B cell (primary cell): ENCODE data around the gene TNNI3K. TPM values are rescaled to one million over a fixed set of nuclear protein-coding genes. Genes with fewer than 3 reads are reported as not detected.

Experiments used
- ATAC-seq: fragments of 200-7000 bp; cut with Tn5 transposase; one replicate; pipeline ENCODE4 v1.10.0; 2021; ENCODE audit warnings: low read depth, mild to moderate bottlenecking, moderate number of reproducible peaks, moderate library complexity
- CTCF ChIA-PET: fragments of 350-600 bp; sonication (Branson Sonifier 250); formaldehyde crosslinking; loops from one replicate; lab custom pipeline; 2021; ENCODE audit warnings: antibody characterized with exemption, inconsistent platforms; lab: Charles Lee
- POLR2A ChIA-PET: fragments of 350-600 bp; sonication (Branson Sonifier 250); formaldehyde crosslinking; loops from one replicate; lab custom pipeline; 2021; ENCODE audit warnings: antibody characterized with exemption; lab: Charles Lee
- DNase-seq: peaks from one replicate; pipeline ENCODE4 v3.0.0; 2013
- H2AFZ ChIP-seq: 2 replicates; pipeline ENCODE4 v1.6.1; 2012; ENCODE audit warnings: mild to moderate bottlenecking, low read depth, low read length; ENCODE audit not compliant: insufficient read depth, poor library complexity, severe bottlenecking
- H3K27ac ChIP-seq, 2 donors: 1 replicate in 1 of 2; 2 replicates in 1 of 2; pipeline ENCODE4 v1.5.1; 2012 to 2013; ENCODE audit warnings: low read length in 2 of 2, mild to moderate bottlenecking in 2 of 2, moderate library complexity in 1 of 2
- H3K27me3 ChIP-seq, 4 experiments: fragments of 200-600 bp in 1 of 4; sonication (generic) in 1 of 4; replicated peaks in 1 of 4; 1 replicate in 2 of 4; 2 replicates in 2 of 4; pipeline versions ENCODE4 v1.6.1 to v1.7.0; 2013 to 2016; ENCODE audit warnings: low read length in 3 of 4, mild to moderate bottlenecking in 2 of 4, mixed read lengths in 1 of 4, moderate library complexity in 1 of 4; ENCODE audit not compliant: insufficient read depth in 4 of 4, control insufficient read depth in 3 of 4; ENCODE audit errors: control extremely low read depth in 1 of 4
- H3K36me3 ChIP-seq, 2 experiments: replicated peaks in 1 of 2; 1 replicate in 1 of 2; 2 replicates in 1 of 2; pipeline versions ENCODE4 v1.6.1 to v1.7.1; 2013; ENCODE audit warnings: low read length in 1 of 2; ENCODE audit not compliant: insufficient read depth in 2 of 2, control insufficient read depth in 1 of 2; ENCODE audit errors: control extremely low read depth in 1 of 2, extremely low read depth in 1 of 2
- H3K4me1 ChIP-seq, 2 donors: fragments of 200-600 bp in 1 of 2; sonication (generic) in 1 of 2; 1 replicate in 1 of 2; 2 replicates in 1 of 2; pipeline versions ENCODE4 v1.5.1 to v1.6.1; 2013 to 2017; ENCODE audit warnings: low read length in 2 of 2; ENCODE audit not compliant: control insufficient read depth in 2 of 2, insufficient read depth in 2 of 2
- H3K4me2 ChIP-seq: replicated peaks from 2 replicates; pipeline ENCODE3; 2012; ENCODE audit warnings: mild to moderate bottlenecking, low read depth, low read length; ENCODE audit not compliant: poor library complexity, severe bottlenecking
- H3K4me3 ChIP-seq, 5 experiments: fragments of 200-600 bp in 1 of 5; sonication (generic) in 1 of 5; 1 replicate in 3 of 5; 2 replicates in 2 of 5; pipeline versions ENCODE4 v1.5.1 to v1.7.0; 2011 to 2016; ENCODE audit warnings: low read length in 4 of 5, mild to moderate bottlenecking in 4 of 5, low read depth in 2 of 5, control low read depth in 1 of 5, moderate library complexity in 1 of 5; ENCODE audit not compliant: insufficient read depth in 1 of 5; ENCODE audit errors: control extremely low read depth in 1 of 5, extremely low read depth in 1 of 5
- H3K79me2 ChIP-seq: fragments of 200-600 bp; sonication (generic); one replicate; pipeline ENCODE4 v1.6.0; 2016; ENCODE audit warnings: low read length; ENCODE audit not compliant: control insufficient read depth, insufficient read depth
- H3K9ac ChIP-seq: fragments of 200-600 bp; sonication (generic); 2 replicates; pipeline ENCODE4 v1.6.1; 2017; ENCODE audit warnings: mild to moderate bottlenecking, low read length, moderate library complexity
- H3K9me3 ChIP-seq, 3 donors: one replicate each; pipeline versions ENCODE4 v1.6.1 to v1.7.1; 2013; ENCODE audit warnings: low read length in 2 of 3; ENCODE audit not compliant: control insufficient read depth in 2 of 3, insufficient read depth in 1 of 3; ENCODE audit errors: control extremely low read depth in 1 of 3
- H4K20me1 ChIP-seq: 2 replicates; pipeline ENCODE4 v1.6.0; 2012; ENCODE audit warnings: mild to moderate bottlenecking, low read length; ENCODE audit not compliant: insufficient read depth, control insufficient read depth, poor library complexity, severe bottlenecking
- H3K27ac Mint-ChIP-seq: one replicate; pipeline ENCODE4 v1.8.0; 2021; ENCODE audit warnings: mixed read lengths
- H3K27me3 Mint-ChIP-seq: one replicate; pipeline ENCODE4 v1.8.0; 2021; ENCODE audit warnings: mixed read lengths
- H3K4me1 Mint-ChIP-seq: one replicate; pipeline ENCODE4 v1.8.0; 2021; ENCODE audit warnings: mixed read lengths
- H3K4me3 Mint-ChIP-seq: one replicate; pipeline ENCODE4 v1.8.0; 2021; ENCODE audit warnings: mixed read lengths
- H3K9me3 Mint-ChIP-seq: one replicate; pipeline ENCODE4 v1.8.0; 2022; ENCODE audit warnings: mixed read lengths; ENCODE audit not compliant: insufficient read depth
- EZH2 ChIP-seq: IDR thresholded peaks from 2 replicates; pipeline ENCODE4 v1.6.1; 2012; ENCODE audit warnings: borderline replicate concordance, low read depth, mild to moderate bottlenecking, moderate library complexity, low read length; ENCODE audit not compliant: insufficient read depth, poor library complexity, severe bottlenecking
- WGBS: methylation state at CpG from one replicate; pipeline ENCODE4 v1.1.5; 2013; ENCODE audit warnings: missing lambda C conversion rate; ENCODE audit not compliant: insufficient coverage; 5-methylcytosine and 5-hydroxymethylcytosine counted together
- intact Hi-C: fragments of 100-400 bp; cut with micrococcal nuclease; formaldehyde crosslinking; loops from one replicate; pipeline ENCODE4 v1.10.0; 2022
- polyA plus RNA-seq: library from polyadenylated mRNA; depleted of rRNA; stranded (reverse); fragments of >200 nt; gene quantifications from 2 replicates; pipeline ENCODE4 v1.2.3, GENCODE V29; 2012
- total RNA-seq, 2 donors: library from RNA; stranded (reverse); fragments of 120-200 nt in 1 of 2; gene quantifications; 1 replicate in 1 of 2; 2 replicates in 1 of 2; pipeline versions ENCODE4 v1.2.3 to v1.2.4, GENCODE V29; 2013 to 2022
- TF ChIP-seq, protein P1 (sequence below): fragments of 200-600 bp; IDR thresholded peaks from one replicate; pipeline ENCODE4 v1.8.0; 2022; ENCODE audit warnings: antibody characterized with exemption, mild to moderate bottlenecking

TNNI3K gene
- total and polyA plus RNA-seq, 2 donors (not counting 1 experiment from before 2014, with no cell fraction given): 0.52 to 3.1 TPM

DNA sequence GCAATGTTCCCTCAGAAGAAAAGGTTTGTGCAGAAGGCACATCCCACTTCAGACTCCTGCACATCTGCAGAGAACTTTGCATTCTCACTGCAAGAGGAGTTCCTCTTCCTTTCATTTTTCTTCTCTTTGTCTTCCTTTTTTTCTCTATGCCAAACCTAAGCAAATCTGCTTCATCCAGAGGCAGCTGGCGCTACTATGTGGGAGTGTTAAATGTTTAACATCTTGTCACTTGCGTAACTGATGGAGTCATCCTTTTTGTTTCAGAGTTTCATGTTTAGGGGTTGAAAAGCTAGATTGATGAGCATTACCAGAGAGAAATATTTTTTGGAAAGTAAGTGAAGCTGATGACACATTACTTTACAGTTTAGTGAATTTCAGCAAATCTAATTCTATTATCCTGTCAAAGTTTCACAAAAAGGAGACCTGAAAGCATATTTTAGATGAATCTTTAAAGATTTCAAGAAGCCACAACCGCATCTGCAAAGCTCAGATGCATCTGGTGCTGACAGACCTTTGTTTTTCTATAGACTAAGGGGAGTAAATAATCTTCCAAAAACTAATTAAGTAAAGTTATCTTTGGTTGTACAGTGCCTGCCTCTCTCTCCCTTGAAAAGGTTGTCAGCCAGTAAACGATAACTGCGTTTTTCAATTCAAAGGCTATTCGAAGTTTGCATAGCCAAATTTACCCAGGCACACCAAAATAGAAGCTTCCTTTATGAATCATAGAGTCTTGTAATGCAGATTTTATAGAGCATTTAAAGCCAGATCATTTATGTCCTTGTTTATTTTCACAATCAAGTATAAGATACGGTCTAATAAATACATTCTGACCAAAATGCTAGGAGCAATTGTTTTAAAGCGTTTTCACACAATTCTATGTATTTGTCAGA, 278.5 kb downstream of the TNNI3K start:
- POLR2A ChIA-PET: no interaction called here
- WGBS: 83% methylated on average over 1 of the region's 8 CpGs
- Mint-ChIP-seq H3K4me3 (no peak overlapping the region), H3K27me3 (peaks cover 8% of the 10 kb centered on the region), H3K9me3 (no peaks in the 10 kb centered on the region), H3K4me1 (peaks cover 2% of the 10 kb centered on the region), H3K27ac (no peak overlapping the region)
- Histone ChIP-seq H3K4me2 (no peak overlapping the region), H3K36me3 (no peaks in the 10 kb centered on the region), H3K27me3 (no peaks in the 10 kb centered on the region), H3K79me2 (no peaks in the 10 kb centered on the region), H3K27ac (no peak overlapping the region), H3K9ac (no peak overlapping the region), H4K20me1 (no peaks in the 10 kb centered on the region), H3K9me3 (no peaks in the 10 kb centered on the region), H3K4me3 (no peak overlapping the region), H3K4me1 (no peaks in the 10 kb centered on the region), H2AFZ (no peak overlapping the region)
- DNase-seq (no peak), ATAC-seq (no peak)
- intact Hi-C loops: no loop called here
- no peak for TF ChIP-seq EZH2
- TF ChIP-seq, protein P1, sequence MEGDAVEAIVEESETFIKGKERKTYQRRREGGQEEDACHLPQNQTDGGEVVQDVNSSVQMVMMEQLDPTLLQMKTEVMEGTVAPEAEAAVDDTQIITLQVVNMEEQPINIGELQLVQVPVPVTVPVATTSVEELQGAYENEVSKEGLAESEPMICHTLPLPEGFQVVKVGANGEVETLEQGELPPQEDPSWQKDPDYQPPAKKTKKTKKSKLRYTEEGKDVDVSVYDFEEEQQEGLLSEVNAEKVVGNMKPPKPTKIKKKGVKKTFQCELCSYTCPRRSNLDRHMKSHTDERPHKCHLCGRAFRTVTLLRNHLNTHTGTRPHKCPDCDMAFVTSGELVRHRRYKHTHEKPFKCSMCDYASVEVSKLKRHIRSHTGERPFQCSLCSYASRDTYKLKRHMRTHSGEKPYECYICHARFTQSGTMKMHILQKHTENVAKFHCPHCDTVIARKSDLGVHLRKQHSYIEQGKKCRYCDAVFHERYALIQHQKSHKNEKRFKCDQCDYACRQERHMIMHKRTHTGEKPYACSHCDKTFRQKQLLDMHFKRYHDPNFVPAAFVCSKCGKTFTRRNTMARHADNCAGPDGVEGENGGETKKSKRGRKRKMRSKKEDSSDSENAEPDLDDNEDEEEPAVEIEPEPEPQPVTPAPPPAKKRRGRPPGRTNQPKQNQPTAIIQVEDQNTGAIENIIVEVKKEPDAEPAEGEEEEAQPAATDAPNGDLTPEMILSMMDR: no peak
- CTCF ChIA-PET: no interaction called here

DNA sequence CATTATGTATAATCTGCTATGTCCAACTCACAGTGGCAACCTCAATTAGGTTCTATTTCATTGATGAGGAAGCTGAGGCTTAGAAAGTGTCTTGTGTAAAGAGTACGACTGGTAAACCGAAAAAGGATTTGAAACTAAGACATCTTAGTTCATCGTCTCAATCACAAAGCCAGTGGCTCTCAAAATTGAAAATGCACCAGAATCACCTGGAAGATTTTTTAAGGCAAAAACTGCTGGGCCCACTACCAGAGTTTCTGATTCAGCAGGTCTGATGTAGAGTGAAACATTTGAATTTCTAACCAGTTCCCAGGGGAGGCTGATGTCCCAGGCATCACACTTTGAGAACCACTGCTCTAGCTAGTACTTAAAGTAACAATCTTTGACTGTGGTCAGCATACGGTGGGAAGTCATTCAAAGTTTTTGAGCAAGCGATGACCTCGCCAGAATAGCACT, 282.4 kb downstream of the TNNI3K start:
- Mint-ChIP-seq H3K27ac (no peak overlapping the region), H3K27me3 (peaks cover 12% of the 10 kb centered on the region), H3K9me3 (no peaks in the 10 kb centered on the region), H3K4me1 (peaks cover 2% of the 10 kb centered on the region), H3K4me3 (no peak overlapping the region)
- ATAC-seq (no peak), DNase-seq (no peak)
- intact Hi-C loops: no loop called here
- ChIA-PET CTCF (no interaction called here), POLR2A (no interaction called here)
- no peaks in the 10 kb centered on the region for H3K4me1 ChIP-seq
- no peak overlapping the region for H3K9ac ChIP-seq
- no peak overlapping the region for H3K27ac ChIP-seq
- H3K9me3 ChIP-seq: no peaks in the 10 kb centered on the region
- no peaks in the 10 kb centered on the region for H3K79me2 ChIP-seq
- H4K20me1 ChIP-seq: no peaks in the 10 kb centered on the region
- TF ChIP-seq, protein P1: no peak
- TF ChIP-seq EZH2: no peak
- H3K4me2 ChIP-seq: no peak overlapping the region
- no peak overlapping the region for H3K4me3 ChIP-seq
- no peaks in the 10 kb centered on the region for H3K36me3 ChIP-seq
- H2AFZ ChIP-seq: no peak overlapping the region
- H3K27me3 ChIP-seq: no peaks in the 10 kb centered on the region
- 88% methylated on average over 4 of the region's 6 CpGs for WGBS
